ENCODE data around the gene PSMG1. TPM values are rescaled to one million over a fixed set of nuclear protein-coding genes. Genes with fewer than 3 reads are reported as not detected.

PSMG1 gene
- total RNA-seq, 6 experiments from 2014 or later, result 17.1 to 32.4 (median 26.0) TPM

GRCh38 chr21:39125752-39126485 lies 57.3 kb downstream of the PSMG1 start:
- ATAC-seq, result peak; percentile 96 to 98 (median 98)
- TF ChIP-seq, protein P1, sequence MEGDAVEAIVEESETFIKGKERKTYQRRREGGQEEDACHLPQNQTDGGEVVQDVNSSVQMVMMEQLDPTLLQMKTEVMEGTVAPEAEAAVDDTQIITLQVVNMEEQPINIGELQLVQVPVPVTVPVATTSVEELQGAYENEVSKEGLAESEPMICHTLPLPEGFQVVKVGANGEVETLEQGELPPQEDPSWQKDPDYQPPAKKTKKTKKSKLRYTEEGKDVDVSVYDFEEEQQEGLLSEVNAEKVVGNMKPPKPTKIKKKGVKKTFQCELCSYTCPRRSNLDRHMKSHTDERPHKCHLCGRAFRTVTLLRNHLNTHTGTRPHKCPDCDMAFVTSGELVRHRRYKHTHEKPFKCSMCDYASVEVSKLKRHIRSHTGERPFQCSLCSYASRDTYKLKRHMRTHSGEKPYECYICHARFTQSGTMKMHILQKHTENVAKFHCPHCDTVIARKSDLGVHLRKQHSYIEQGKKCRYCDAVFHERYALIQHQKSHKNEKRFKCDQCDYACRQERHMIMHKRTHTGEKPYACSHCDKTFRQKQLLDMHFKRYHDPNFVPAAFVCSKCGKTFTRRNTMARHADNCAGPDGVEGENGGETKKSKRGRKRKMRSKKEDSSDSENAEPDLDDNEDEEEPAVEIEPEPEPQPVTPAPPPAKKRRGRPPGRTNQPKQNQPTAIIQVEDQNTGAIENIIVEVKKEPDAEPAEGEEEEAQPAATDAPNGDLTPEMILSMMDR (IDR thresholded peaks at IDR 0.05), result peak; percentile 69 to 78 (median 70)
- no peak for TF ChIP-seq POLR2A (IDR thresholded peaks at IDR 0.05)
- DNase-seq, result peak in 1 of 3 donors; percentile 66
- H3K36me3 ChIP-seq, result no peaks in the 10 kb centered on the region
- no peak overlapping the region for H3K4me3 ChIP-seq
- 12% methylated on average over 6 of the region's 7 CpGs for WGBS (ENCODE audit: insufficient coverage, low coverage, low lambda C conversion rate, missing lambda C conversion rate)
- no peaks in the 10 kb centered on the region for H3K4me1 ChIP-seq
- intact Hi-C loops (cut with DNase I), result no loop called here
- no peak overlapping the region for H3K27ac ChIP-seq
- no peaks in the 10 kb centered on the region for H3K9me3 ChIP-seq
- H3K27me3 ChIP-seq, result no peaks in the 10 kb centered on the region

Other genes starting within 250 kb of the PSMG1 start
- 10 to 100 TPM; 18.6 to 26.7 (median 21.9) TPM for gene BRWD1, start 130.2 kb upstream of the PSMG1 start, total RNA-seq
- 10 to 100 TPM; 34.6 to 71.6 (median 63.9) TPM for gene HMGN1, start 165.6 kb upstream of the PSMG1 start, total RNA-seq